SK-N-SH (cell line): ENCODE measurements around the gene SEC14L1. TPM values are rescaled to one million over a fixed set of nuclear protein-coding genes. Genes with fewer than 3 reads are reported as not detected.
A peak's percentile ranks its signal among the peaks of the same experiment; 100 is the strongest.

Experiments used
- EP300 ChIP-seq, 2 experiments: IDR thresholded peaks; 2 replicates each; pipeline versions ENCODE4 v1.4.0 to v1.6.1; 2012; ENCODE audit warnings: borderline replicate concordance in 1 of 2, low read depth in 1 of 2, low read length in 1 of 2
- EZH2phosphoT487 ChIP-seq: fragments of 200-600 bp; sonication (generic); IDR thresholded peaks from 2 replicates; pipeline ENCODE4 v1.6.1; 2017; ENCODE audit warnings: low read depth, mixed run types, mild to moderate bottlenecking, antibody characterized with exemption, moderate library complexity, borderline replicate concordance
- FOSL2 ChIP-seq: IDR thresholded peaks from 2 replicates; pipeline ENCODE4 v1.4.0; 2012; ENCODE audit warnings: low read depth, mild to moderate bottlenecking, moderate library complexity, borderline replicate concordance
- FOXM1 ChIP-seq: IDR thresholded peaks from 2 replicates; pipeline ENCODE4 v1.4.0; 2012; ENCODE audit warnings: low read depth, mild to moderate bottlenecking
- GABPA ChIP-seq: IDR thresholded peaks from 2 replicates; pipeline ENCODE4 v1.4.0; 2012; ENCODE audit warnings: low read depth, mild to moderate bottlenecking
- GATA2 ChIP-seq: sonication (generic); formaldehyde crosslinking; IDR thresholded peaks from 2 replicates; pipeline ENCODE4 v1.5.0; 2020; ENCODE audit warnings: mild to moderate bottlenecking, missing genetic modification reagents
- MEF2A ChIP-seq: IDR thresholded peaks from 2 replicates; pipeline ENCODE4 v1.4.0; 2012; ENCODE audit warnings: low read depth, borderline replicate concordance
- NRF1 ChIP-seq: IDR thresholded peaks from 2 replicates; pipeline ENCODE4 v1.6.1; 2012; ENCODE audit warnings: low read depth, mild to moderate bottlenecking, low read length
- PBX3 ChIP-seq: IDR thresholded peaks from 2 replicates; pipeline ENCODE4; 2012
- POLR2AphosphoS5 ChIP-seq: IDR thresholded peaks from 2 replicates; pipeline ENCODE4 v1.6.1; 2012; ENCODE audit warnings: low read depth, low read length
- RAD21 ChIP-seq: IDR thresholded peaks from 2 replicates; pipeline ENCODE4 v1.6.1; 2012; ENCODE audit warnings: mild to moderate bottlenecking, low read length
- RFX5 ChIP-seq: IDR thresholded peaks from 2 replicates; pipeline ENCODE4 v1.6.1; 2012; ENCODE audit warnings: mild to moderate bottlenecking, improper control_type of control experiment, low read length
- SIN3A ChIP-seq: IDR thresholded peaks from 2 replicates; pipeline ENCODE4 v1.6.1; 2012; ENCODE audit warnings: low read depth, mild to moderate bottlenecking, low read length, moderate library complexity, borderline replicate concordance
- SMC3 ChIP-seq: IDR thresholded peaks from 2 replicates; pipeline ENCODE4 v1.6.1; 2012; ENCODE audit warnings: low read depth, low read length, improper control_type of control experiment
- TAF1 ChIP-seq: IDR thresholded peaks from 2 replicates; pipeline ENCODE4 v1.6.1; 2012; ENCODE audit warnings: low read depth, mild to moderate bottlenecking, low read length, moderate library complexity, borderline replicate concordance
- TCF12 ChIP-seq: IDR thresholded peaks from 2 replicates; pipeline ENCODE4 v1.4.0; 2012
- TEAD4 ChIP-seq: IDR thresholded peaks from 2 replicates; pipeline ENCODE4 v1.4.0; 2012; ENCODE audit warnings: mild to moderate bottlenecking, borderline replicate concordance; ENCODE audit not compliant: insufficient read depth
- USF1 ChIP-seq: IDR thresholded peaks from 2 replicates; pipeline ENCODE4 v1.4.0; 2012; ENCODE audit warnings: low read depth, borderline replicate concordance
- YY1 ChIP-seq: IDR thresholded peaks from 2 replicates; pipeline ENCODE4 v1.4.0; 2012; ENCODE audit warnings: low read depth, mild to moderate bottlenecking
- ZBTB33 ChIP-seq: IDR thresholded peaks from 2 replicates; pipeline ENCODE4 v1.4.0; 2012; ENCODE audit warnings: low read depth, borderline replicate concordance
- polyA plus RNA-seq, 3 experiments: library from polyadenylated mRNA; depleted of rRNA; stranded (reverse); fragments of >200 nt; gene quantifications; 2 replicates each; pipeline ENCODE4 v1.2.3, GENCODE V29; 2012
- TF ChIP-seq, protein P1 (sequence below): fragments of 150-350 bp; IDR thresholded peaks from 2 replicates; pipeline ENCODE4 v1.6.1; 2016; ENCODE audit warnings: mild to moderate bottlenecking, low read depth, low read length
- TF ChIP-seq, protein P2 (sequence below): IDR thresholded peaks from 2 replicates; pipeline ENCODE4 v1.4.0; 2012; ENCODE audit warnings: low read depth

Gene SEC14L1
- polyA plus RNA-seq, 1 of the 3 experiments (the other 2 are of a cell fraction) = 62.4 TPM

- TF ChIP-seq, protein P1, sequence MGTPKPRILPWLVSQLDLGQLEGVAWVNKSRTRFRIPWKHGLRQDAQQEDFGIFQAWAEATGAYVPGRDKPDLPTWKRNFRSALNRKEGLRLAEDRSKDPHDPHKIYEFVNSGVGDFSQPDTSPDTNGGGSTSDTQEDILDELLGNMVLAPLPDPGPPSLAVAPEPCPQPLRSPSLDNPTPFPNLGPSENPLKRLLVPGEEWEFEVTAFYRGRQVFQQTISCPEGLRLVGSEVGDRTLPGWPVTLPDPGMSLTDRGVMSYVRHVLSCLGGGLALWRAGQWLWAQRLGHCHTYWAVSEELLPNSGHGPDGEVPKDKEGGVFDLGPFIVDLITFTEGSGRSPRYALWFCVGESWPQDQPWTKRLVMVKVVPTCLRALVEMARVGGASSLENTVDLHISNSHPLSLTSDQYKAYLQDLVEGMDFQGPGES = no peak
- TF ChIP-seq GATA2 (CRISPR knock-in tag) (no peak), PBX3 (peak; percentile 20; the same call in 1 of the 2 replicates), MEF2A (no peak), ZBTB33 (no peak), RAD21 (no peak), YY1 (no peak; the same call in 1 of the 2 replicates), NRF1 (peak; percentile 90), GABPA (no peak), TEAD4 (no peak), FOSL2 (no peak), EP300 (IDR thresholded peaks at IDR 0.05; ENCODE audit: borderline replicate concordance in 1 of 2, low read depth in 1 of 2, low read length in 1 of 2) (no peak; a peak in 1 of 4 replicates), RFX5 (no peak), TAF1 (peak; percentile 65; the same call in 1 of the 2 replicates), SIN3A (no peak), EZH2phosphoT487 (no peak), USF1 (0 out of 2 replicates have a peak, but pooled peaks have one; percentile 18), TCF12 (no peak), FOXM1 (no peak), SMC3 (no peak), POLR2AphosphoS5 (peak; percentile 72; the same call in 1 of the 2 replicates)
- TF ChIP-seq, protein P2, sequence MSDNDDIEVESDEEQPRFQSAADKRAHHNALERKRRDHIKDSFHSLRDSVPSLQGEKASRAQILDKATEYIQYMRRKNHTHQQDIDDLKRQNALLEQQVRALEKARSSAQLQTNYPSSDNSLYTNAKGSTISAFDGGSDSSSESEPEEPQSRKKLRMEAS = peak; percentile 92
Measured at GRCh38 chr17:77140166-77140877, 447 bp upstream of the SEC14L1 start (continued).
